NCI-H146 treated with DMSO at 0.1 percent for 48 hours (cell line): ENCODE results near the gene RACGAP1.
"Not testable (repeated sequence)": the region's sequence is repeated elsewhere in the genome, so short reads cannot be mapped to it uniquely, and the experiment has no call there.

Experiments
- DNase-seq: peaks from one replicate; lab custom pipeline; 2025; ENCODE audit not compliant: unreplicated experiment; lab: John Stamatoyannopoulos, UW

The RACGAP1 gene

GRCh38 chr12:49987625-49988303 lies 37.5 kb downstream of the RACGAP1 start:
- DNase-seq = no peak

- DNase-seq = not testable (repeated sequence)
Observed at GRCh38 chr12:49986476-49986875, 38.8 kb downstream of the RACGAP1 start.

GRCh38 chr12:49985981-49986380 lies 39.3 kb downstream of the RACGAP1 start:
- no peak for DNase-seq

- no peak for DNase-seq
Observed at GRCh38 chr12:49984476-49985359, 40.6 kb downstream of the RACGAP1 start.

- DNase-seq = no peak
Observed at GRCh38 chr12:49983892-49984291, 41.4 kb downstream of the RACGAP1 start.

- DNase-seq = no peak
Observed at GRCh38 chr12:49982246-49983087, 42.8 kb downstream of the RACGAP1 start.

- DNase-seq = no peak
Observed at GRCh38 chr12:49980501-49981349, 44.6 kb downstream of the RACGAP1 start.

- no peak for DNase-seq
Observed at GRCh38 chr12:49979791-49980190, 45.5 kb downstream of the RACGAP1 start.

GRCh38 chr12:49979016-49979586 lies 46.2 kb downstream of the RACGAP1 start:
- DNase-seq = peak; percentile 49

GRCh38 chr12:49978125-49978524 lies 47.2 kb downstream of the RACGAP1 start:
- DNase-seq = no peak

- DNase-seq = no peak
Observed at GRCh38 chr12:49976557-49976956, 48.7 kb downstream of the RACGAP1 start.

- DNase-seq = no peak
Observed at GRCh38 chr12:49975318-49975761, 50.0 kb downstream of the RACGAP1 start.

- no peak for DNase-seq
Observed at GRCh38 chr12:49974677-49975317, 50.5 kb downstream of the RACGAP1 start.

- no peak for DNase-seq
Observed at GRCh38 chr12:49974231-49974675, 51.0 kb downstream of the RACGAP1 start.

- no peak for DNase-seq
Observed at GRCh38 chr12:49973361-49973830, 51.9 kb downstream of the RACGAP1 start.

GRCh38 chr12:49972641-49973360 lies 52.5 kb downstream of the RACGAP1 start, which contains the start of gene AQP6:
AQP6 (plus strand) TSS chr12:49972947; CDS start chr12:49973174, 227 bp downstream.
- DNase-seq = no peak

- no peak for DNase-seq
Observed at GRCh38 chr12:49972129-49972528, 53.2 kb downstream of the RACGAP1 start.

GRCh38 chr12:49971141-49971540 lies 54.2 kb downstream of the RACGAP1 start:
- DNase-seq = no peak

GRCh38 chr12:49970658-49971057 lies 54.6 kb downstream of the RACGAP1 start:
- DNase-seq = no peak
